ENCODE measurements around the gene MEOX2.

MEOX2 gene

GRCh38 chr7:15680446-15680845 lies 6.0 kb downstream of the MEOX2 start:
- no peak for DNase-seq

DNA sequence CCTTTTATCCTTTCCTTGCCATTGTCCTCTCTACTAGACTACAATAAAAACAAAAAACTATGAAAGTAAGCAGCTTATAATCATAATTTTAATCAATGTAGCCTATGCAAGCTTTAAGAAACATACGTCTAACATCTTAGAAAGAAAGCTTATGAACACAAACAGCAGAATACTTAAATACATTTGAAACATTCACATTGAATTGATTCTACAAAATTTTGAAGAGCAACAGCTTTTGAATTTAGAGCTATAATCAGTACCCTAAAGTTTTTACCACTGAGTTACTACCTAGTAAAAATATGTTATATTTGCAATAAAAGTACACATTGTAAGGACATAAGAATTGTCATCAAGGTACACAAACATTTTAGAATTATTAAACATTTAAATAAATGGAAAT lies 7.2 kb downstream of the MEOX2 start:
- DNase-seq: no peak

DNA sequence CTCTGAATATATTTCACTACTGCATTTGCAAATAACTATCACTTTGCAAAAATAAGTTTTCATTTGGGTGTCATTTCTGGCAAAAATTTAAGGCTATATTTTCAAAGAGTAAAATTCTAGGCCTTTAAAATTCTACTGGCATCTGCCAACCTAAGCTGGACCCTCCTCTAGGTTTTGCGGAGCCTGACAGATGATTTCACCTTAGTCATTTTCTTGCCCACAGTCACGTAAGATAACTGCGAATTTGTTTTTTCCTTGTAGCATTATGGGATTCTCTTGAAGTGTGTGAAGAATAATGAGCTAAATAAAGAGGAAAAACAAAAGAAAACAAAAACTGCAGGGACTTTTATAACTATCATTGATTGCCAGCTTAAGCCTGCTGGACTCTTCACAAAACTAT lies 7.8 kb downstream of the MEOX2 start:
- DNase-seq: no peak

GRCh38 chr7:15675379-15675778 lies 11.1 kb downstream of the MEOX2 start:
- no peak for DNase-seq

DNA sequence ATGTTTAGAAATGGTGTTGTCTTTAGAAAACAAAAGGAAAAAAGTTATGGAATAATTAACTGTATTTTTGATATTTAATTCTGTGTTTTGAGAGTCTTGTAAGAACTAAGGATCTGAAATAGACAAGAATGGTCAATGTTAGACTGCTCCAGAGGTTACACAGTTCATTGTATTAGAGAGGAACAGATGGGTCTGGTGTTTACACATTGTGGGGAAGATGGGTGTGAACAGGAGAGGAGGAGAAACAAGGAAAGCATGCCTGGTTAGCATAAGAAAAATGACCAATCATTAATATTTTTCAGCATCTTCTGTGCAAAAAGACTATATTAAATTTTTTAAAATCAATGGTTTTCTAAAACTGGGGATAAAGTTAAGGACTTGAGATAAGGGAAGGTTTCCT lies 11.9 kb downstream of the MEOX2 start:
- no peak for DNase-seq

GRCh38 chr7:15669443-15670090 lies 16.9 kb downstream of the MEOX2 start:
- DNase-seq: no peak

DNA sequence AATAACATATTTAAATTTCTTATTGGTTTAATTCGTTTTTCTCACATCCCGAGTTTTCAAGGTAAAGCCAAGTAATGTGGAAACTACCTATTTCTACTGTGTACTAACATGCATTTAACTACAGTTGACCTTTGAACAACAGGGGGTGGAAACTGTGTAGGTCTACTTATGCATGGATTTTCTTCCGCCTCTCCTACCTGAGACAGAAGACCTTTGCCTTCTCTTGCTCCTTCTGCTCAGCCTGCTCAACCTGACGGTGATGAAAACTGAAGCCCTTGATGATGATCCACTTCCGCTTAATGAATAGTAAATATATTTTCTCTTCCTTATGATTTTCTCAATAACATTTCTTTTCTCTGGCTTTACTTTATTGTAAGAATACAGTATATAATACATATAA lies 18.5 kb downstream of the MEOX2 start:
- DNase-seq: no peak

- no peak for DNase-seq
Measured at GRCh38 chr7:15662451-15662850, 24.0 kb downstream of the MEOX2 start.

DNA sequence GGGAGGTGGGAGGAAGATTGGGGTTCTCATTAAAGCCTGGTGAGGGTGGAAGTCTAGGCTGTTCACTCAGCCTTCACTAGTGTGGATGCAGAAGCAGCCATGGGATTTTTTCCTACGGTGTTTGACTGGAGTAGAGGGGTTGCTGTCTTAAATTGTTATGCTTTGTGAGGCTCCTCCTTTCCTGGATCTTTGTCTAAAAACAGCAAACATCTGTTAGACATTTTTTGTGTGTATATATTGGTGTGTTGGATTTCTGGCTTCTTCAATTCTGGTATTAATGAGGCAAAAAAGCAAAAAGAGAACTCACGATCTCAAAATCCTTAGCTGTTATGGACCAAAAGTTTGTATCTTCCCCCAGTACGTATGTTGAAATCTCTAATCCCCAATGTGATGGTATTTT lies 28.2 kb downstream of the MEOX2 start:
- DNase-seq: no peak

DNA sequence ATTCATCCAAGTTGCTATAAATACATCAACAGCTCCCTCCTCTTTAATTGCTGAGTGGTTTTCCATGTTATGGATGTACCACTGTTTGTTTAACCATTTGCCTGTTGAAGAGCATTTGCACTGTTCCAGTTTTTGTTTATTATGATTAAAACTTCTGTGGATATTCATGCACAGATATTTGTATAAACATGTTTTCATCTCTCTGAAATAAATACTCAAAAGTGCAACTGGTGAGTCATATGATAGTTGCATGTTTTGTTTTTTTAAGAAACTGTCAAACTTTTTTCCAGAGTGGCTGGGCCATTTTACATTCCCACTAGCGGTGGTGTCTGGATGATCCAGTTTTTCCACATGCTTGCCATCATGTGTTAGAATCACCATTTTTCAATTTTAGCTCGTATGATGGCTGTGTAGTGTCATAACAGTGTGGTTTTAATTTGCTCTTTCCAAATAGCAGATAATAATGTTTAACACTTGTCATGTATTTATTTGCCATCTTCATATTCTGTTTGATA lies 33.6 kb downstream of the MEOX2 start:
- no peak for DNase-seq

- DNase-seq: no peak
Measured at GRCh38 chr7:15651693-15652092, 34.8 kb downstream of the MEOX2 start.

DNA sequence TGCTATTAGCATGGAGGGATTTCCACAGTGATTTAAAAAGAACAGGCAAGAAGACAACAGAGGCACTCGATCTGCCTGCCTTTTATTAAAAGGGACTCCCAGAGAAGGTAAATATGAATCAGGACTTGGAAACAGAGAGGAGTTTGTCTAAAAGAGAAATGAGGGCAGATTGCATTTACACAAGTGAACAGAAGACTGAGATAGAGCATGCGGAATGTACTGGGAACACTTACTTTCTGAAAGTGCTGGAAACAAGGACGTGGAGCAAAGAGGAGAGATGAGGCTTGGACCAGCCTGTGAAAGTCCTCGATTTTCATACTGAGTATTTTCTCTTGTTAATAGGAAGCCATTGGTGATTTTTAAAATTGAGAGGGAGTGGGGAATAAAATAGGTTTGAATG lies 35.7 kb downstream of the MEOX2 start:
- DNase-seq: no peak

DNA sequence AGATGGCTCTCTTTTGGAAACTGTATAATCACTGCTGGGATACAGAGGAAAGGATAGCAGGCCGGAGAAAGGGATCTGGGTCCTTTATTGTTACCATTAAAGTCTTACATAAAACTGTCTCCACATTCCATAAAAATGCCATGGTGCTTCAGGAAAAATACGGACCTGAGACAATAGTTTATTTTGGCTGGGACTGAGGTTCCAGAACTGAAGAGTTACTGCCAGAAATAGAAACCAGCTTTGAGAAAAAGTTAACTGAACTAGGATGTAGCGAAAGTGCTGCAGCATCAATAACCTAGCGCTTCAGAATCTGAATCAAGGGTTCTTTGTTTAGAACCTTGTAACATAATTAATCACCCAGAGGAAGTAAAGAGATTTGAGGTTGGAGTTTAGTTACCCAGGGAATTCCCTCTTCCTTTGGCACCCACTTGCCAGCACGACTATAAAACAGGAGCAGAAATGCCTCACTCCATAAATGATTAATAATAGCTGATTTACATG lies 38.0 kb downstream of the MEOX2 start:
- no peak for DNase-seq

GRCh38 chr7:15647309-15647708 lies 39.2 kb downstream of the MEOX2 start:
- no peak for DNase-seq

DNA sequence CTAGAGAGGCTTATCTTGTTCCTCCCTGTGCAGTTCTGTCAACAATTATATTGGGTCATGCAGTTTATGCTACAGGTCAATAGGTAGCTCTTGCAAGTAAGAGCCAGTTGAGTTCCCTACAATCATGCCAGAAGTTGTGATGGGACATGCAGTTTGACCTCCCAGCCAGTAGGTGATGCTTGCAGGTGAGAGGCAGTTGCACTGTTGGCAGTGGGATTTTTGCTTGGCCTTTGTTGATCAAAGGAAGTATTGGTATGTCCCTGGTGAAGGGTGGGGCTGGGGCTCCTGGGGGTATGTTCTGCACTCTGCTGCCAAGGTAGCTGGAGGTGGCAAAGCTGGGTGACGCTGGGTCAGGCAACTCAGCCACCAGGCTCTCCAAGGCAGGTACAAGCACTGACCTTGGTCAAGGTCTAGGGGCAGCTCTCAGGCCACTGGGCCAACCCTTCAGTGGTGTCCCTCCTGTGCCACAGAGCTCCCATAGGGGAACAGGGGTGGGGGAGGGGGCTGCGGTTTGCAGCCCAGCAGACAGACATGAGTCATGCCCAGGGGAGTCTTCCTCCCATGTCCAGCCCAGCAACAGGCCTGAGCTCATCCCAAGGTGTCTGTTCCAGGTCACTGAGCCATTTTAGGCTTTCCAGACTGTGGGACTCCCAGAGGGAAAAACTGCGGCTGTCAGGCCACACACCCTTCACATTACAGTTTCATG lies 43.3 kb downstream of the MEOX2 start:
- DNase-seq: no peak

DNA sequence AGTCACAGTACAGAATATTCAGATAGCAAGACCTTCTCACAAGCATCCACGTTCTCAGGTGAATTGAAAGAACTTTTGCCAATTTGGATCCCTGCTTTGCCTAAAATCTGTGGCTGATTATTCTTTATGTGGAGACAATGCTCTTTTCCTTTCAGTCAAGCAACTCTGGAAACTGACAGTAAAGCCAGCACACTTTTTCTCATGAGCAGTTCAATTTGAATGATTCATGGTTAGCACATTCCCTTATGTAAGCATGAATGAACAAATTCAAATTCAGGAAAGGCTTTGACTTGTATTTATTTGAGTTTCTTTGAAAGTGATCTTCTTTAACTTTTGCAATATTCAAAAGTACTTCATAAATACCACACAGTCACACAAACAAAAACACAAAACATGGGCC lies 57.6 kb downstream of the MEOX2 start:
- DNase-seq: no peak

DNA sequence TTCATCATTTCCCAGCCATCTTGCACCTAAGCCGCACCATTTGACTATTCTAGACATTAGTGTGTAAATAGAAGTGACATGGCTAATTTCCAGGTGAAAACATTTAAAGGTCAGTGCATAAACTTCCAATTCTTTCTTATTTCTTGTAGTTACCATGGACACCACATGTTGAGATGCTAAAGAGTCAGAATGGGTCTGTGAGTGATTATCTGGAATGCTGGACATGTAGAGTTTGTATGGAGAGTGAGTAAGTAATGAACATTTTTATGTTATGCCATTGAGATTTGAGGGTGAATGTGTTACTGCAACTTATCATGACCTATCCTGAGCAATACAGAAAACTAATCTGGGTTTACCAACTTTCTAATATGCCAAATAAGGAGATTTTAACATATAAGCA lies 60.4 kb downstream of the MEOX2 start:
- DNase-seq: no peak

GRCh38 chr7:15625466-15625865 lies 61.0 kb downstream of the MEOX2 start:
- DNase-seq: no peak

DNA sequence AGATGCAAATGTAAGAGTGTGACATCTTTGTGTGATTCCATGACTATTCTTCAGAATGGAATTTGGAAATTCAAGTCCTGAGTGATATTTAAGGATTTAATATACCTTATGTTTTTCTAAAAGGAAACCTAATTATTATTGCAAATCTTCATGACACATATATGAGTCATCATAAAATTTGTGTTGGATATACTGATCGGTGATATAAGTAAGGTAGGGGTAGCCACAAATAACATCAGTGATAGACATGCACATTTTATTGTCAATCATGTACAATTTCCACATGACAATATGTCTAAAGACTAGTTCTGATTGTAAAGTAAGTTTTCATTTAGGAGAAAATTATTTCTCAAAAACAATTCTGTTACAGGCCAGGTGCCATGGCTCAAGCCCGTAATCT lies 65.0 kb downstream of the MEOX2 start:
- DNase-seq: no peak

DNA sequence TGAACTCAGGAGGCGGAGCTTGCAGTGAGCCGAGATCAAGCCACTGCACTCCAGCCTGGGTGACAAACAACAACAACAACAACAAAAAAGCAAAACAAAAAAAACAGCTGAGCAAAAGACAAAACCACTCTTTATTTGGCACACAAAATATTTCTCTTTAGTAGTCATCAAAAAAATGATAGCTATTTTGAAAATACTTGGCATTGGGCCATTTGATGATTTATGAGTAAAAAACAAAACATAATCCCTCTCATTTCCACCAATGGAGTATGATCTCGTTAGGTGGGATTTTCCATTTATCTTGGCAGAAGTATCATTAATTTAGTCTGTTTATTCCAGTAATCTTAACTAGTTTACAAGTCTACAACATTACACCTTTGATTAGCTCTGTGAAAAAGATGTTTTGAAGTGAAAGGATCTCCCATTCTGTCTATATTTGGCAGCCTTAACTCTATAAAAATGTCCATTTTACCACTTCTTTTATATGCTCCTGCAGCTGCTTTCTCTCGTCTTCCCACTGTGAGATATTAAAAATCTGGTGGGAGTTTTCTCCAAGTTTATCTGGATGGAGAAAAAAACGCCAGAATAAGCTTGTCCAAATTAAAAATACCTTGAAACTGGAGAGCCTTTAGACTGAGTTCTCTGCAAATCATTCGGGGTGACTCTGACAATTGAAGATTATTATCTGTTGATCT lies 65.8 kb downstream of the MEOX2 start:
- no peak for DNase-seq

- no peak for DNase-seq
Measured at GRCh38 chr7:15618275-15618674, 68.2 kb downstream of the MEOX2 start.

DNA sequence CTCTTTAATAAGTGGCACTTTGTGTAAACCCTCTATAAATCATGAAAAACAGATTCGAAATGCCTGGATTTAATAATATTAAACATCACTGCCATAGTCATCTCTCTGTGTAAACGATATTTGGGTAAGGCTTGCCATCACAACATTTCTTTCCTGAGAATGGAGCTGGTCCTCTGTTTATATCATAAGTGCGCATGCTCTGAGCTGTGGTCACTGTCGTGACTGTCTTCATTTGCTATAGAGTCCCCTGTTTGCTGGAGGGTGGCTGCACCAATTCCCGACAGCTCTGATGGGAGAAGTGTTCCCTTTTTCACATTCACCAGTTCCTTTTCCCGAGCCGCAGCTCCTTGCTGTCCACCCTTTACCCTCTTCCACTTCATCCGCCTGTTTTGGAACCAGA lies 74.3 kb downstream of the MEOX2 start:
- no peak for DNase-seq

DNA sequence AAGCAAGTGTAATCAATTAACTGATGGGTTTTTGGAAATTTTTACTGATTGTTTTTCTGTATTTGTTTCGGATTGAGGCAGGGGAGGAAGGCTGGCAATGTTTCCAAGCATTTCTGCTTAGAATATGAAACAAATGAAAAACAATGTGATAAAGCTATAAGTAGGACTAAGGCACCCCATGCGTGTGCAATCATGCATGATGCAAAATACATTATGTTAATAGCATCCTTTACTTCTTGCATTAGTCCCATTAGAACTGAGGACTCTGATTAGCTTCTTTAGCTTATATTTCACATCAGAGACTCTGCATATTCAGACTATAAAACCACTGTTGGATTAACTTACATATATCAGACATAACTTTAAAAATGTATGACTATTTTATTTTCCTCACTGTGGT lies 76.0 kb downstream of the MEOX2 start:
- no peak for DNase-seq

DNA sequence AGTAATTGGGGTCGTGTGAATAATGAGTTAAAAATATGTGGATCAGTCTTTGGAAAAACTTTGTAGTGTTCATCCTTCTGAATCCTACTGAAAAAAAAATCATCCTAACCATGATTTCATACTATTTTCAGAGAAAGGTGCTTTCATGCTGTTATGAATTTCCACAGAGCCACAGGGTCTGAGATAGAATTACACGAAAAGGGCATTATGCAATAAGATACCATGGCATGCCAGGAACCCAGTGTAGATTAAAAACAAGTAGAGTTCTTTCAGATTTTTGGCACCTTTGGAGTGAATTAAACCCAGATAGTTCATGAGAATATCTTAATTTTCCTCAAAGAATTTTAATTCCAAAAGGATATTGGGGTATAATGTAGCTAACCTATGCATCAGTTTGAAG lies 77.2 kb downstream of the MEOX2 start:
- no peak for DNase-seq

All from CD4-positive, alpha-beta T cell treated with Interleukin-10 for 1 hour (primary cell).